ENCODE data around the gene FGG. TPM values are rescaled to one million over a fixed set of nuclear protein-coding genes. Genes with fewer than 3 reads are reported as not detected.

The FGG gene
- total and polyA plus RNA-seq, 10 of the 15 experiments (the other 5 are each of a cell fraction or from before 2014, with no cell fraction given): 1.8 TPM; not detected in 9

DNA sequence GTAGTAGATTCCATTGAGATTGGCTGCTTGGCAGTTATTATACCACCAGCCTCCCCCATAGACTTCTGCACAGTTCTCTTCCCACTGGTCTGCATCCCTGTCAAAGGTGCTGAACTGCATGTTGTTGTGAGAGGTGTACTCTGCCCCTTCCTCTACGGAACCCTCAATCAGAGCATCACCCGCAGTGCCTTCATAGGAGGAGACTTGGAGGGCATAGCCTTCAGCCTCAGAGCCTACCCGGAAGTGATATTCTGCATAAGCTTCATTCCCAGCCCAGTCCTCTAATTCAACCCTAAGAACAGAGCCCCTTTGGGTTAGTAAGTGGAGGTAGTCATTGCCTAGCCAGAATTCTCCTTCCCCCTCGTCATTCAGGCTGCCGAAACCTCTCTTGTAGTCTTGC is 28.2 kb downstream of the FGG start:
- no peak overlapping the region for H2AFZ ChIP-seq (ENCODE audit: control insufficient read depth, low read depth, low read length)
- BruUV-seq (replicated peaks): no TSS peak
- WGBS (ENCODE audit: insufficient coverage, insufficient replicate concordance, low lambda C conversion rate, missing lambda C conversion rate): 77% methylated on average over 5 of the region's 5 CpGs

More for the DNA sequence above, 28.2 kb downstream of the FGG start:
- no peak for TF ChIP-seq ZNF24 (IDR thresholded peaks at IDR 0.05)
- TF ChIP-seq, protein P1, sequence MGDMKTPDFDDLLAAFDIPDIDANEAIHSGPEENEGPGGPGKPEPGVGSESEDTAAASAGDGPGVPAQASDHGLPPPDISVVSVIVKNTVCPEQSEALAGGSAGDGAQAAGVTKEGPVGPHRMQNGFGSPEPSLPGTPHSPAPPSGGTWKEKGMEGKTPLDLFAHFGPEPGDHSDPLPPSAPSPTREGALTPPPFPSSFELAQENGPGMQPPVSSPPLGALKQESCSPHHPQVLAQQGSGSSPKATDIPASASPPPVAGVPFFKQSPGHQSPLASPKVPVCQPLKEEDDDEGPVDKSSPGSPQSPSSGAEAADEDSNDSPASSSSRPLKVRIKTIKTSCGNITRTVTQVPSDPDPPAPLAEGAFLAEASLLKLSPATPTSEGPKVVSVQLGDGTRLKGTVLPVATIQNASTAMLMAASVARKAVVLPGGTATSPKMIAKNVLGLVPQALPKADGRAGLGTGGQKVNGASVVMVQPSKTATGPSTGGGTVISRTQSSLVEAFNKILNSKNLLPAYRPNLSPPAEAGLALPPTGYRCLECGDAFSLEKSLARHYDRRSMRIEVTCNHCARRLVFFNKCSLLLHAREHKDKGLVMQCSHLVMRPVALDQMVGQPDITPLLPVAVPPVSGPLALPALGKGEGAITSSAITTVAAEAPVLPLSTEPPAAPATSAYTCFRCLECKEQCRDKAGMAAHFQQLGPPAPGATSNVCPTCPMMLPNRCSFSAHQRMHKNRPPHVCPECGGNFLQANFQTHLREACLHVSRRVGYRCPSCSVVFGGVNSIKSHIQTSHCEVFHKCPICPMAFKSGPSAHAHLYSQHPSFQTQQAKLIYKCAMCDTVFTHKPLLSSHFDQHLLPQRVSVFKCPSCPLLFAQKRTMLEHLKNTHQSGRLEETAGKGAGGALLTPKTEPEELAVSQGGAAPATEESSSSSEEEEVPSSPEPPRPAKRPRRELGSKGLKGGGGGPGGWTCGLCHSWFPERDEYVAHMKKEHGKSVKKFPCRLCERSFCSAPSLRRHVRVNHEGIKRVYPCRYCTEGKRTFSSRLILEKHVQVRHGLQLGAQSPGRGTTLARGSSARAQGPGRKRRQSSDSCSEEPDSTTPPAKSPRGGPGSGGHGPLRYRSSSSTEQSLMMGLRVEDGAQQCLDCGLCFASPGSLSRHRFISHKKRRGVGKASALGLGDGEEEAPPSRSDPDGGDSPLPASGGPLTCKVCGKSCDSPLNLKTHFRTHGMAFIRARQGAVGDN (IDR thresholded peaks at IDR 0.05): no peak
- no peak for TF ChIP-seq MYC (IDR thresholded peaks at IDR 0.05; ENCODE audit: insufficient read depth, insufficient read length, insufficient replicate concordance, low read length, severe bottlenecking)
- no peaks in the 10 kb centered on the region for H3K79me2 ChIP-seq (ENCODE audit: control insufficient read depth, insufficient read depth, low read length)
- no peak overlapping the region for H3K27ac ChIP-seq (ENCODE audit: control insufficient read depth, insufficient read depth)
- H3K4me2 ChIP-seq (ENCODE audit: control insufficient read depth, insufficient read depth): no peak overlapping the region
- H3K36me3 ChIP-seq (ENCODE audit: control insufficient read depth in 2 of 2, insufficient read depth in 2 of 2, low read length in 1 of 2): no peaks in the 10 kb centered on the region
- ChIA-PET POLR2A (no interaction called here), SMC1A (ENCODE audit: uncharacterized antibody, unreplicated experiment) (no interaction called here), RAD21 (ENCODE audit: unreplicated experiment) (interaction anchor here (0.6 kb wide), 1 partner anchor 115 kb away, joined by 3 read pairs; no protein-coding TSS in a partner anchor), CTCF (no interaction called here)
- in situ Hi-C loops (cut with MboI): no loop called here
- H3K9ac ChIP-seq (ENCODE audit: control insufficient read depth, insufficient read depth, low read length): no peak overlapping the region
- H4K20me1 ChIP-seq (ENCODE audit: control insufficient read depth, insufficient read depth): no peaks in the 10 kb centered on the region
- no peaks in the 10 kb centered on the region for H3K9me3 ChIP-seq (replicated peaks; ENCODE audit: control insufficient read depth, insufficient read depth, low read length)
- intact Hi-C loops (cut with micrococcal nuclease; ENCODE audit: unreplicated experiment): no loop called here
- H3K4me3 ChIP-seq: no peak overlapping the region
- no peak for FAIRE-seq
- H3K4me1 ChIP-seq (ENCODE audit: control insufficient read depth, insufficient read depth, low read length): no peaks in the 10 kb centered on the region
- no peak for DNase-seq (ENCODE audit: low read depth, low spot score)
- H3K27me3 ChIP-seq (replicated peaks in 1 of 2; ENCODE audit: control insufficient read depth in 2 of 2, insufficient read depth in 2 of 2, low read length in 1 of 2): no peaks in the 10 kb centered on the region; a peak in 1 of 4 replicates
- ATAC-seq: no peak

Measured in GM12878 (cell line).